HG03520 (cell line): Measurements from ENCODE around the gene CAV3.
"Not testable (repeated sequence)": the region's sequence is repeated elsewhere in the genome, so short reads cannot be mapped to it uniquely, and the experiment has no call there.

Experiments
- ATAC-seq: cut with Tn5 transposase; IDR thresholded peaks from one replicate; pipeline ENCODE4 v1.9.1; 2021; ENCODE audit warnings: mild to moderate bottlenecking, moderate library complexity; ENCODE audit not compliant: unreplicated experiment

The CAV3 gene

DNA sequence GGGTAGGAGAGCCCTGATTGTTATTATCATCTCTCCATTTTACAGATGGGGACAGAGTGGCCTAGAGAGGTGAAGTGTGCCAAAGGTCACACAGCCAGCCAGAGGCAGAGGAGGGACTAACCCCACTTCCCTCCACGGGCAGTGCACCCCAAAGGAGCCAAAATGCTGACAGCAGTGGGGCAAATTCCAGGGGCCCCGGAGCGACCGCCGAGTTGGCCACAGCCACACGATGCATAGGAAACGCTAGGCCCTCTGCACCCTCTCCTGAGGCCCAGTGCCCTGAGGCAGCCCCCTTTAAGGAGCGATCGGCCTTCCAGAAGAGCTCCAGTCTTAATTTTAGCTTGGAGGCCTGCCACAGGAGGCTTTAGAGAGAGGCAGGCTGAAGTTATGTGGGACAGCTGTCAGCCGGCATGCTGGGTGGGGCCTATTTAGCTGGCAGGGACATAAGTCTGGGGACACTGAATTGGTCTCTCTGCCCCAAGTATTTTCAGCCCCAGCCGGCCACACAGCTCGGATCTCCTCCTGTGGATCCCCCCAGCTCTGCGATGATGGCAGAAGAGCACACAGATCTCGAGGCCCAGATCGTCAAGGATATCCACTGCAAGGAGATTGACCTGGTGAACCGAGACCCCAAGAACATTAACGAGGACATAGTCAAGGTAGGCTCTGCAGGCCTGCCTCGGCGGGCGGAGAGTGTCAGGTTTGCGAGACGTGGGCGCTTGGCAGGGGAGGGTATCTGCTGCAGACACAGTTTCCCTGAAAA lies at the start of gene CAV3:
CAV3 (plus strand) TSS at position 471 of the 763 bp plus-strand sequence; CDS start at position 546, 75 bp downstream.
- no peak for ATAC-seq

DNA sequence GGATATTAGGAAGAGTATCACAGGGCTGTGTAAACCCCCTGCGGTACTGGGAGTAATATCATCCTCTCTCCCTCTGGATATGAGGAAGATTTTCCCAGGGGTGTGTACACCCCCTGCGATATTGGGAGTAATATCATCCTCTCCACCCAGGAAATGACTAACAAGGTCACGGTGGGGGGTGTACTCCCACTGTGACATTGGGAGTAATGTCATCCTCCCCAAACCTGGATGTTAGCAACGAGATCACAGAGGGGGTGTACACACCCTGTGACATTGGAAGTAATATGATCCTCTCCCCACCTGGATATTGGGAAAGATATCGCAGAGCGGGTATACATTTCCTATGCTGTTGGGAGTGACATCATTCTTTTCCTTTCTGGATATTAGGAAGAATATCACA lies 48.6 kb upstream of the CAV3 start:
- ATAC-seq = not testable (repeated sequence)

DNA sequence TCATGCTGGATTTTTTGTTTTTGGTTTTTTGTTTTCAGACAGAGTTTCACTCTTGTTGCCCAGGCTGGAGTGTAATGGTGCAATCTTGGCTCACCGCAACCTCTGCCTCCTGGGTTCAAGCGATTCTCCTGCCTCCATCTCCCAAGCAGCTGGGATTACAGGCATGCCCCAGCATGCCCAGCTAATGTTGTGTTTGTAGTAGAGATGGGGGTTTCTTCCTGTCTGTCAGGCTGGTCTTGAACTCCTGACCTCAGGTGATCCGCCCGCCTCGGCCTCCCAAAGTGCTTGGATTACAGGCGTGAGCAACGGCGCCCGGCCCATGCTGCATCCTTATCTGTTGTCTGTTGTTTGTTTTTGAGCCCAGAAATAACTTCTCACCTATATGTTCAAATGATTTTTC lies 42.3 kb upstream of the CAV3 start:
- ATAC-seq = not testable (repeated sequence)

DNA sequence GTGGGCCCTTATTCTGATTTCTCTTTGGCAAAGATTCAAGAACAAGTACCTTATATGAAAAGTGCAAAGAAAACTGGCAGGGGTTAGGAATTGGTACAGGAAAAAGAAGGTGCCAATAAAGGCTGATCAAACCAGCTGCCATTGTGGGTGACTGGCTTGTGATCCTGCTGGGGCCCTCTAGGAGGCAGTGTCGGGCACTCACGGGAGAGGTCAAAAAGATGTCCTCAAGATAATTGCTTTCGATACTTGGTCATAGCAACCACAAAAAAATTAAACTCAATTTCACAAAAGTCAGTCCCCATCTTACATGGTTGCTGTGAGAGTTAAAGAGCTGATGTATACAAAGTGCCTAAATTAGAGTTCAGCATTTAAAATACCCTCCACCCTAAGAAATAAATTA lies 31.0 kb upstream of the CAV3 start:
- no peak for ATAC-seq

DNA sequence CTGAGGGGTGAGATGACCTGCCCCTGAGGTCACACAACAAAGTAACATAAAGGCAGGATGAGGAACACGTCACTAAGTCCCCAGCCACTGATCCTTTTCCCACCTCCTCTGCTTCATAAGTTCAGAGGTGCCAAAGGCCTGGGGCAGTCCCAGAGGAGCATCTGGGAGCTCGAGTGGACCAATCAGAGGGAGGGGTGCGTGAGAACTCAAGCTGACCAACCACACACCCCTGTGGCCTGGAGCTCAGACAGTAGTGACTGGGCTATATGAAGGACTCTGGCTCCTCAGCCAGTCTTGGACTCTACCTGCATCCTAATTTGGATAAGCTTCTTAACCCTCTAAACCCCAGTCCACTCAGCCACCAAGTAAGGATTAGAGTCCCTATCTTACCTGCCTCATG lies 28.0 kb upstream of the CAV3 start:
- no peak for ATAC-seq

DNA sequence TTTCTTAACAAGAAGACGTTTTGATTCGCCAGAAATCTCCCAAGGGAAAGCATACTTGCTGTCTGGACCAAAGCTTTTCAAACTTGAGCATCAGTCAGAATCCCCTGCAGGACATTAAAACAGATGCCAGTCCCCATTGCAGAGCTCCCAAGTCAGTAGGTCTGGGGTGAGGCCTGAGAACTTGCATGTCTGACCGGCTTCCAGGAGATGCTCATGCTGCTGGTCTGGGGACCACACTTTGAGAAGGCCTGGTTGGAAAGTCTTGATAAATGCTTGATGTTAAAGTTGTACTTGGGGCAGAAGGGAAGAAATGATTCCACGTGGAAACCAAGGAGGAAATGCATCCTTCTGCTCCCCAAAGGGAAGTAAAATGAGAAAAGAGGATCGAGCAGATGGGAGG lies 24.3 kb upstream of the CAV3 start:
- no peak for ATAC-seq

DNA sequence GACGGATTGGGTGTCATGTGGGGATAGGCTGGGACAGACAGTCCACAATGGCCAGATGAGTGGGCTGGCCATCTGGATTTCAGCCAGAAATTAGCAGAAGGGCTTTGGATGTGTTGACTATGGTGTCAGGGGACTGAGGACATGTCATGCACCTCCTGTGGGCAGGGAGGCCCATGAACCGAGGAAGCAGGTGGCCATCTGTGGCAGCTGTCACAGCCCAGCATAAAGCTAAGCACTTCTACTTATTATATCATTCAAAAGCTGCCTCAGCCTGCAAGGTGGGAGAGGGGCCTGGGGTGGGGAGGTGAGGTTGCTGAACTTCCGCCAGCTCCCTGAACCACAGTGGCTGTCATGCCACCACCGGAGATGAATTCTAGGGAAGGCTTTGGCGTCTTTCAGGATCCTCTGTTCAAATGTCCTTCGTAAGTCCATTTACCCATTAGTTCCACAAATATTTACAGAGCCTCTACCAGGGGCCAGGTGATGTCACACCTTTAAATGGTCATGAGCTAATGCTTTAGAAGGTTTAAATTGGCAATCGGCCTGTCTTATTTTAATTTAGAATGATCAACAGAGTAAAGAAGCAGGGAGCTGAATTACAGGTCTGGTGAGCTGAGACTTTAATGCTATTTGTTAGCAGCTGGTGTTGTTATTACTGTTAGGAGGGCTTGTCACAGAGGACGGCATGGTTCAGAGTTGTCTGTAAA lies 23.6 kb upstream of the CAV3 start:
- ATAC-seq = no peak

DNA sequence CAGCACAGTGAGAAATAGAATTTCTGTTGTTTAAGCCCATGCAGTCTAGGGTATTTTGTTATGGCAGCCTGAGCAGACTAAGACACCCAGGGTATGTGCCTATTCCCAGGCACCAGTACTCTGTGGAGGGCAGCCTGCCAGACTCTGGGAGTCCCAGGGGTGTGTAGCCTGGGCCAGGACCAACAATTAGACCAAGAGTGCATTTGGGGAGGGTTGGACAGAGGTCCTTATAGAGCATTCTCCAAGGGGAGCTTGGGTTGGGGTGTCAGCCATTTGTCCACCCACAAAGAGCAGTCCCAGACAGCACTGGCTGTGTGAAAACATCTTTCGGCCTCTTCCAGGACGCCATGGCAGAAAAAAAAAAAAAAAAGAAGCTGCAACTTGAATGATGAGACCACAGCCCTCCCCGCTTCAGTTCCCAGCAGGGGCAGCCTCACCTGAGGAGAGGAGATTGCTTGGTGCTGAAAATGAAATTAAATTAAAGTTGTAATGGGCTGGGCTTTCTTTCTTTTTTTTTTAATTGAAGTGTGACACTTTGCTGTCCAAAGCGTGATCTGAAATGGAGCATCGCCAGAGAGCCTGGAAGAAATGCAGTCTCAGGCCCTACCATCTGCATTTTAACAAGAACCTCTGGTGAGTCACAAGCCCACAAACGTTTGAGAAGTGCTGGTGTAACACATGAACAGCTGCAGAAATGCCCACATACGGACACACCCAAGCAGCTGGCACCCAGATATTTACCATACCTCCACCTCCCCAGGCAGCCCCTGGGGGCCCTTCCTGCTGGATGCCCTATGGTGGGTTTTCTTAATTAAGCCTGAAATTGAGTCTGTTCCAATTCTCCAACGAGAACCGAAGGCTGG lies 21.3 kb upstream of the CAV3 start:
- no peak for ATAC-seq

DNA sequence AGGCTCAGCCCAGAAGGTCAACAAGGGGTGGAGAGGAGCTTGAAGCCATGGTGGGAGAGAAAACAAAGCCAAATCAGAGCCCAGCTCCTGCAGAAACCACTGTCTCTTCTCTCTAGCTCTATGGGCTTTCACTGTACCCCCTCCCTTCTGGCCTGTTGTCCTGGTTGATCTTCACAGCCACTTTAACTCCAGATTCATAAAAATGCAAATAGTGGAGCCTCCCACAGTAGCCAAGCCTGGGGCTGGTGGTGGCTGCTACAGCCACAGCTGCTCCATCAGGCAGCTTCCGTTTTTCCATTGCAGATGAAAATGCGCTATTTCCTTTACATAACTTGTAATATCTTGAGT lies 20.7 kb upstream of the CAV3 start:
- ATAC-seq = no peak

DNA sequence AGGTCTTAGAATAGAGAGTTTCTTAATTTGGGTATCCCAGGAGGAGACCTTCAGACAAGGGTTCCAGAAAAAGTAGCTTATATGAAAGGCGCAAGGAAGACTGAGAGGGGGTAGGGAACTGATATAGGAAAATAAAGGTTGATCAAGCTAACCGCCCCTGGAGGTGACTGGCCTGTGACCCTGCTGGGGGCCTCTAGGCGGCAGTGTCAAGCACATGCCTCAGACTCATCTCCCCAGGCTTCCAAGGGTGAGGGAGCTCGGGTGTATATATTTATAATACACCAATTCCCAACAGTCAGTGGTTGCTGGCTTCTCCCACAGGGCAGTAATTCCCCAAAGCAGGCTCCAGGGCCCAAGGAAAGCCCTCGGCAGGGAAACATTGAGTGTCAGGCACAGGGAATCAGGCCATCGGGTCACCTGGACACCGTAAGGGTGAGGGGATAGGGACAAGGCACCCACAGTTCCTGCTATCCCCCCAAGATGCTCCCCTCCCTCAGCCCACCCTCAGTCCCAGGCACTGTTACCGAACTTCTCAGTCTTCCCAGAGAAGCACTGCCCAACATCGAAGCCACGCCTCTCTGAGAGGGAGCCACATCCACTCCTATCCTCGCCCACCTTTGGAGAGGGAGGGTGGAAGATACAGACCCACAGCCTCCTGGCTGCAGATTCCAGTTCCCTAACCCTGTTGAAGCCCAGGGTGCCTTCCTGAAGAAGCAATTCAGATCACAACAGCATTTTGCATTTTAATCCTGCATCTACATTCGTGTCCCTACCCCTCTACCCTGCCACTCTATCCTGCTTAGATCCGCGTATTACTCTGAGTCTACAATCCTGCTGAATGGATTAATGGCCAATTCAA lies 19.5 kb upstream of the CAV3 start:
- no peak for ATAC-seq

DNA sequence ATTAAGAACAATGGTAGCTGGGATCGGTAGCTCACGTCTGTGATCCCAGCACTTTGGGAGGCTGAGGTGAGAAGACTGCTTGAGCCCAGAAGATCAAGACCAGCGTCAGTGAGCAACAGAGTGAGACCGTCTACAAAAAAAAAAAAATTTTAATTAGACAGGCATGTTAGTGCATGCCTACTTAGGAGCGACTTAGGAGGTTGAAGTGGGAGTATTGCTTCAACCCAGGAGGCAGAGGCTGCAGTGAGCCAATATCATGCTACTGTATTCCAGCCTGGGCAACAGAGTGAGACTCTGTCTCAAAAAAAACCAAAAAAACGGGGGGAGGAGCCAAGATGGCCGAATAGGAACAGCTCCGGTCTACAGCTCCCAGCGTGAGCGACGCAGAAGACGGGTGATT lies 17.8 kb upstream of the CAV3 start:
- not testable (repeated sequence) for ATAC-seq

DNA sequence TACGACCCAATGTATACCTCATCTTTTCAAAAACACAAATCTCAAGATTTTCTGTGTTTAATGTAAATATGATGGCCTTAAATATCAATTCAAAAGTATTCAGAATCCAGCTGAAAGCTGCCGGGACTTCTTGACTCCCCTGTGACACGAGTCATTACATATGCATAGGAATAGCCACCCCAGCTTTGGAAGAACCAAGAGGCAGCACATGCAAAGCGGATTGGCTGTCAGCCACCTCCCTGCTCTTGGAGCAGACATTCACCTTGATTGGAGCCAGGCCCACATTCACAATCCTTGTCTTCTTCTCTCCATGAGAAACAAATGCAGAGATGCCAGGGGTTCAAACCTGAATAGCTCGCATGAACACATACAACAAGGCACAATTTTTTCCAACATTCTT lies 10.8 kb upstream of the CAV3 start:
- ATAC-seq = no peak

DNA sequence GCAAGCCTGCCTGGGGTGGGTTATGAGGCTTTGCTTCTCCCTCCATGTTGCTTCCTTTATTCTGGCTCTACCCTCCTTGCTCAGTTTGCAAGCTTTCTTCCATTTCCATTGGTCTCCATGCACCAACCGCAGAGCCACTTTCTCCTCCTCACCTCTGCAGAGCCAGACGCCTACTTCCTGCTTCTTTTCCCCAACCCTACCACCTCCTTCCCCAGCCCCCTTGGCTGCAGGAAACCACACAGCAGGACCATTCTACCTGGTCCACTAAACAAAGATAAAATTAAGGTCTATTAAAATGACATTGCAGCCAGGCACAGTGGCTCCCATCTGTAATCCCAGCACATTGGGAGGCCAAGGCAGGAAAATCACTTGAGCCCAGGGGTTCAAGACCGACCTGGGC lies 10.0 kb upstream of the CAV3 start:
- ATAC-seq = no peak

DNA sequence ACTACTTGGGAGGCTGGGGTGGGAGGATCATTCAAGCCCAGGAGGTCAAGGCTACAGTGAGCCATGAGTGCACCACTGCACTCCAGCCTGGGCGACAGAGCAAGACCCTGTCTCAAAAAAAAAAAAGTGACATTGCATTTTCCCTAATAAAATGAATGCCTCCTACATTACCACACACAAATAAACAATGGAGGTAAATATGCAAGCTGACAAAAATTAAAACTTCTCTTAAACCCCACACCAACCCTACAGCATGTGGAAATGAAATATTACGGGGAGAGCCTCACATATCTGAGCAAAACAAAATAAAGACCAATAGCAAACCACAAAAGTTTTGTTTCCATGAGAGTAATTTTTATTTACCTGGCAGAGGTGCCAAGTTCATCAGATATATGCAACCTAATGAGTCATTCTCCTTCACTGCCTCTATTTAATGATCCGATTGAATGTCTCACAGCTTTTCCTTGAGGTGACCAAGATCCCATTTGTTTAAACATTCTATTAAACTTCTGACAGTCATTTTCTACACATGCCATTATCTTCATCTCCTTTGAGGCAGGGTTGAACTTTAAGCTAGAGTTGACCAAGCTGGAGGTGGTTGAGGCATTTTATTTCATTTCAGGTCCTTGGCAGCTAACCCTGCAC lies 9.4 kb upstream of the CAV3 start:
- ATAC-seq = no peak

DNA sequence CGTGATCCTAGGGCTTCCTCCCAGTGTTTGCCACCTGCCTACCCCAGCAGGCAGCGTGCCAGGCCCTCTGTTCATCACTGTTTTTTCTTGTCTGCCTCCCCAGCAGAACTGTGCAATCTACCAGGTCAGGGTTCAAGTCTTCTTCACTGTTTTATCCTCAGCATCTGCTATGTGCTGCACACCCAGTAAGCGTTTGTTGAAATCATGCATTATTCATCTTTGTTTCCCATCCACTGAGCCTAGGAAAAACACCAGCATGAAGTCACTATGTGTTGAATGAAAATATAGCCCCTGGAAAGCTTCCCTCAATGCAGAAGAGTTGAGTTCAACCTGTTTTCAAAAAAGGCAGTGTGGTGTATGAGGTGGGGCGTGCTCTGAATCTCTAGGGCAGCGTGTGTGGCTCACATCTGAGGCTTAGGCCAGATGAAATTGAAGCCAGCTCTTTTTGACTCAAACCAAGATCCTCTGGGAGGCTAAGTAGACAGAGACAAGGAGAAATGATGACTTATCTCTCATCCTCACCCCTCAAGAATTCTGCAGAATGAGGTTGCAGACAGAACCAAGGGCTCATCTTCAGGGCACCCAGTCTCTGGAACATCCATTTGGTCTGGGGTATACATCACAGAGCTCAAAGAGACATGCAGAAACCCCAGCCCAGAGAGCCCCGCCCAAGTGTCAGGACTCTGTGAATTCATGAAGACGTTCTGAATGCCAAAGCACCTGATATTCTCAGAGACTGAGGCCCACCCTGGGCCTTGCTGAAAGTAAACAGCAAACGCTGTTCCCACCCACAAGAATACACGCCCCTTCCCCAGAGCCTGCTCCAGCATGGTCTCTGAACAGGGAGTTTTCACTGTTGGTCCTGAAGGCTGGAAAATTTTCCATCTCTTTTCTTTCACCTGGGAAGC lies 5.7 kb upstream of the CAV3 start:
- ATAC-seq = no peak

DNA sequence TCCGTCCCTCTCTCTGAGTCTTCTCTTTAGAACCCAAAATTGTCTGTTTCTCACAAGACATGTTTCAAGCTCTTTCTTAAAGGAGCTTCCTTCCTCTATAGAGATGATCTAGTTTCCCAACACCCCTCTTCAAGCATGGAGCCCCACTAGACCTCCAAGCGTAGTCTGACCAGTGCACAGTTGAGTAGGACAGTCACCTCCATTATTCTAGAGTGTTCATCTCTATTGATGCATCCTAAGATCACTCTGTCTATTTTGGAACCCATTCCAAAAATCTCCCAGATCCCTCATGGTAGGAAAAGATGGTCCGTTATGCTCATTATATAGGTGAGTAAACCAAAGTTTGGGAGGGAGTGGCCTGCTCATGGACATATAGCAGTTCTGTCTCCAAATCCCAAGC lies 4.1 kb upstream of the CAV3 start:
- no peak for ATAC-seq

DNA sequence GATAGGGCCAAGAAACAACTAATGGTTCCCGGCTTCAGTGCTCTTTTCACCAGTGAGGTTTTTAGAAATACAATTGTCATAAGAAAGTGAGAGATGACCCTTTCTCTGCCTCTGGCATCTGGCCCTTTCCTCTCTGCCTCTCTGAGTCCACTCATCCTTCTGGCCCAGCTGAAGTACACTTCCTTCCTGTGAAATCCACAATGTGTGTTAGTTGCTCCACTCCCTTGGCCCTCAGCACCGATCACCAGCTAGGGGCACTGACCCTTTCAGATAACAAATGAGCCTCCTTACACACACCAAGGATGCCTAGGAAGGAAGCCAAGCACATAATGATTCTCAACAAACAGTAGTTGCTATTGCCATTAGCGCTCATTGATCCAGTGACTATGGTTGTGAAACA lies 2.9 kb upstream of the CAV3 start:
- ATAC-seq = no peak

DNA sequence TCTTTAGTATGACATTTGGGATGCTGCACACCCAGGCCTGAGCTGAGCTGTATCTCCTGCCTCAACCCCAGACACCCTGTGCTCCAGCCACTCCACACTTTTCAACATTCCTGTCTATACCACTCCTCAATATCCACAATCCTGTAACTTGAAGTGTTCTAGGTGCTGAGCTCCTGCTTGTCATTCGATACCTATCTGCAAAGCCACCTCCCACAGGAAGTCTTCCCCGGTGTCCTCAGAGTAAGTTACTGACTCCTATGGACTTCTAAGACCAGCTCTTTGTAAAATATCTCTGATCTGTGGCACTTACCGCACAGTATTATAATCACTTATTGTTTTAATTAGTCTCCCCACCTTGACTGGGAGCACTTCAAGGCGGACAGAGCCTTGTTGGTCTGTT lies 1.2 kb upstream of the CAV3 start:
- no peak for ATAC-seq

DNA sequence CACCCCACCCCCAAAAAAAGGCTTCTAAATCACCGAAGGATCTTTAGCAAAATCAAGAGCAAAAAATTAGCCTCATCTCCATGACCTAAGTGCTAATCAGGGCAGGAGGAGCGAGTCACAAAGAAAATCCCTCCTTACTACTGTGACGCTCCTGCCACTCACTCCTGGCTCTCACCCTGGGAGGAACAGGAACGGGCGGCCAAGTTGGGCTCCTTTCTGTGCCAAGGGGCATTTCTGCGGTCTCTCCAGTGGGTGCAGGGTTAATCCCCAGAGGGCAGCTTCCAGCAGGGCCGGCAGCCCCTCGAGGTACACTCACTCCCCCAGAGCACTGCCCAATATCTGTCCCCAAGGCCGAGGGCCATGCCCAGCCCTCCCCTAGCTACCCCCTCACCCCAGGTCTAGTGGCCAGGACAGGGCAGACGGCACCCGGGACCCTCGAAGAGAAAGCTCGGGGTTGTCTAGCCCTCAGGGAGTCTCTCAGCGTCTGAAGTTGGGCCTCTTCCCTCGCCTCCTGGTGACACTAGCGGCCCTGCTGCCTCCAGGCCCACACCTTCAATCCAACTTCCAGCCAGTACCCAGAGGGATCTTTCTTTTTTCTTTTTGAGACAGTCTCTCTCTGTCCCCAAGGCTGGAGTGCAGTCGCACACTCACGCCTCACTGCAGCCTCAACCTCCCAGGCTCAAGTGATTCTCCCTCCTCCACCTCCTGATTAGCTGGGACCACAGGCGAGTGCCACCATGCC lies 706 bp downstream of the CAV3 start:
- ATAC-seq = no peak
